ENCODE results near the gene TOMM22. TPM values are rescaled to one million over a fixed set of nuclear protein-coding genes. Genes with fewer than 3 reads are reported as not detected.
A peak's percentile ranks its signal among the peaks of the same experiment; 100 is the strongest.

TOMM22 gene
- total and polyA plus RNA-seq, 2 donors (not counting 3 experiments of a cell fraction or from before 2014, with no cell fraction given), result 62.3 to 98.8 TPM

DNA sequence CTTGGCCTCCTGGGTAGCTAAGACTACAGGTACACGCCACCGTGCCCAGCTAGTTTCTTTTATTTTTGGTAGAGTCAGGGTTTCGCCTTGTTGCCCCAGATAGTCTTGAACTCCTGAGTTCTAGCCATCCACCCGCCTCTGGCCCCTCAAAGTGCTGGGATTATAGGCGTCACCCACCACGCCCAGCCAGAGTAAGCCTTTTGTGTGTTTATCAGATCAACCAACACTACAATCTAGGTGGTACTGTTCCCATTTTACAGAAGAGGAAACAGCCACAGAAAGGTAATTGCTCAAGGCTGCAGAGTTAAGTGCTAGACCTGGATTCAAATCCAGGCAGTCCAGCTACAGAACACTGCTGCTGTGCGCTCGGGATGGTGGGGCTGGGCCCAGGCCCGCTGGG is 3.1 kb downstream of the TOMM22 start:
- H3K9me3 ChIP-seq (replicated peaks; ENCODE audit: control insufficient read depth, insufficient read depth, low read length), result no peaks in the 10 kb centered on the region
- H3K36me3 ChIP-seq (ENCODE audit: control insufficient read depth in 2 of 2, extremely low read depth in 1 of 2, insufficient read depth in 2 of 2, low read length in 2 of 2), result peaks cover 5 to 37% of the 10 kb centered on the region in 2 experiments
- TF ChIP-seq GATA2 (IDR thresholded peaks at IDR 0.05; ENCODE audit: insufficient read depth, insufficient read length, low read depth, low read length) (no peak), EZH2 (IDR thresholded peaks at IDR 0.05; ENCODE audit: borderline replicate concordance, low read depth, low read length, severe bottlenecking) (no peak), FOS (IDR thresholded peaks at IDR 0.05; ENCODE audit: borderline replicate concordance, insufficient read depth, low read length) (no peak)
- TF ChIP-seq, protein P1, sequence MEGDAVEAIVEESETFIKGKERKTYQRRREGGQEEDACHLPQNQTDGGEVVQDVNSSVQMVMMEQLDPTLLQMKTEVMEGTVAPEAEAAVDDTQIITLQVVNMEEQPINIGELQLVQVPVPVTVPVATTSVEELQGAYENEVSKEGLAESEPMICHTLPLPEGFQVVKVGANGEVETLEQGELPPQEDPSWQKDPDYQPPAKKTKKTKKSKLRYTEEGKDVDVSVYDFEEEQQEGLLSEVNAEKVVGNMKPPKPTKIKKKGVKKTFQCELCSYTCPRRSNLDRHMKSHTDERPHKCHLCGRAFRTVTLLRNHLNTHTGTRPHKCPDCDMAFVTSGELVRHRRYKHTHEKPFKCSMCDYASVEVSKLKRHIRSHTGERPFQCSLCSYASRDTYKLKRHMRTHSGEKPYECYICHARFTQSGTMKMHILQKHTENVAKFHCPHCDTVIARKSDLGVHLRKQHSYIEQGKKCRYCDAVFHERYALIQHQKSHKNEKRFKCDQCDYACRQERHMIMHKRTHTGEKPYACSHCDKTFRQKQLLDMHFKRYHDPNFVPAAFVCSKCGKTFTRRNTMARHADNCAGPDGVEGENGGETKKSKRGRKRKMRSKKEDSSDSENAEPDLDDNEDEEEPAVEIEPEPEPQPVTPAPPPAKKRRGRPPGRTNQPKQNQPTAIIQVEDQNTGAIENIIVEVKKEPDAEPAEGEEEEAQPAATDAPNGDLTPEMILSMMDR (IDR thresholded peaks at IDR 0.05; ENCODE audit: extremely low read depth in 1 of 2, insufficient read depth in 1 of 2, low read depth in 1 of 2, low read length in 2 of 2), result no peak
- no peak overlapping the region for H3K4me2 ChIP-seq (ENCODE audit: insufficient read depth, low read length)
- no peak overlapping the region for H3K27ac ChIP-seq (ENCODE audit: insufficient read depth, low read depth, low read length)
- FAIRE-seq (no peak), DNase-seq (ENCODE audit: low read depth, low spot score) (no peak)
- H3K79me2 ChIP-seq (ENCODE audit: control insufficient read depth, insufficient read depth, low read length), result peaks cover 17% of the 10 kb centered on the region
- POLR2A ChIA-PET, result no interaction called here
- intact Hi-C loops (cut with micrococcal nuclease) (loop anchor here (5.0 kb wide), 1 partner anchor 633 kb away; no protein-coding TSS in a partner anchor), dilution Hi-C loops (cut with MboI; ENCODE audit: extremely low pct_ligation_motif_present, low sequenced_read_pairs) (no loop called here)
- no peaks in the 10 kb centered on the region for H3K9me1 ChIP-seq (replicated peaks; ENCODE audit: control insufficient read depth, extremely low read depth, insufficient read depth, low read length)
- BruUV-seq (replicated peaks), result no TSS peak
- no peaks in the 10 kb centered on the region for H3K27me3 ChIP-seq (ENCODE audit: control insufficient read depth in 2 of 2, insufficient read depth in 2 of 2, low read length in 2 of 2)
- CTCF ChIA-PET, result interaction anchor here (4.3 kb wide), 1 partner anchor 12 kb away, joined by 59 read pairs; the partner anchor contains the start of gene JOSD1
- H4K20me1 ChIP-seq (replicated peaks; ENCODE audit: control insufficient read depth, extremely low read depth, insufficient read depth, low read length), result no peaks in the 10 kb centered on the region
- peaks cover 11% of the 10 kb centered on the region for H3K4me1 ChIP-seq (ENCODE audit: control insufficient read depth, extremely low read depth, insufficient read depth, low read length)
- H3K4me3 ChIP-seq (replicated peaks in 1 of 3; ENCODE audit: insufficient read depth in 1 of 3, low read depth in 1 of 3, low read length in 3 of 3), result no peak overlapping the region
- no peak overlapping the region for H3K9ac ChIP-seq (replicated peaks; ENCODE audit: extremely low read depth, insufficient read depth, low read length)
- no peak overlapping the region for H2AFZ ChIP-seq (ENCODE audit: low read depth, low read length)

DNA sequence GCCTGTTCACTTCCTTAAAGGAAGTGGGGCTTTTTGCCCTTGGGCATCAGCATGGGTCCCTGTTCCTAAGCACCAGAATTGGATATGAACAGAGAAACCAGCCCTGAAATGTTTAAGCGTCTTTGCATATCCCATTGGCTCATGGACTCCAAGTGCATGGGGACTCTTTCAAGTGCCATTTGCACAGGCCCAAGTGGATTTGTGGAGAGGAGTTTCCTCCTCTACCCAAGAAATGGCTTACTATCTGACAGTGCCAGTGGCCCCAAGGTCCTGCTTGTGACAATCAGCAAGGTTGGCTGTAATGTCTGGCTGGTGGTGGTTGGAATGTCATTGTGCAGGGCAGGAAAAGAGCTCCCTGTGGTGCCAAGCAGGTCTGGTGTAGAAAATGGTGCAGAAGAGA is 4.0 kb downstream of the TOMM22 start:
- Histone ChIP-seq H3K9ac (replicated peaks; ENCODE audit: extremely low read depth, insufficient read depth, low read length) (no peak overlapping the region), H3K9me1 (replicated peaks; ENCODE audit: control insufficient read depth, extremely low read depth, insufficient read depth, low read length) (no peaks in the 10 kb centered on the region), H3K27ac (ENCODE audit: insufficient read depth, low read depth, low read length) (no peak overlapping the region), H3K4me3 (replicated peaks in 1 of 3; ENCODE audit: insufficient read depth in 1 of 3, low read depth in 1 of 3, low read length in 3 of 3) (no peak overlapping the region), H3K79me2 (ENCODE audit: control insufficient read depth, insufficient read depth, low read length) (peaks cover 21% of the 10 kb centered on the region), H3K9me3 (replicated peaks; ENCODE audit: control insufficient read depth, insufficient read depth, low read length) (no peaks in the 10 kb centered on the region), H4K20me1 (replicated peaks; ENCODE audit: control insufficient read depth, extremely low read depth, insufficient read depth, low read length) (no peaks in the 10 kb centered on the region), H3K27me3 (ENCODE audit: control insufficient read depth in 2 of 2, insufficient read depth in 2 of 2, low read length in 2 of 2) (no peaks in the 10 kb centered on the region), H3K36me3 (ENCODE audit: control insufficient read depth in 2 of 2, extremely low read depth in 1 of 2, insufficient read depth in 2 of 2, low read length in 2 of 2) (peaks cover 5 to 37% of the 10 kb centered on the region in 2 experiments), H2AFZ (ENCODE audit: low read depth, low read length) (no peak overlapping the region), H3K4me2 (ENCODE audit: insufficient read depth, low read length) (no peak overlapping the region), H3K4me1 (ENCODE audit: control insufficient read depth, extremely low read depth, insufficient read depth, low read length) (peaks cover 11% of the 10 kb centered on the region)
- intact Hi-C loops (cut with micrococcal nuclease), result no loop called here
- TF ChIP-seq, protein P1 (IDR thresholded peaks at IDR 0.05; ENCODE audit: extremely low read depth in 1 of 2, insufficient read depth in 1 of 2, low read depth in 1 of 2, low read length in 2 of 2), result no peak
- TF ChIP-seq FOS (IDR thresholded peaks at IDR 0.05; ENCODE audit: borderline replicate concordance, insufficient read depth, low read length) (no peak), POLR2A (IDR thresholded peaks at IDR 0.05; ENCODE audit: low read depth, low read length) (no peak), JUN (IDR thresholded peaks at IDR 0.05; ENCODE audit: borderline replicate concordance, insufficient read depth, insufficient read length, low read depth) (no peak), MYC (IDR thresholded peaks at IDR 0.05; ENCODE audit: low read depth, low read length) (no peak), POLR2AphosphoS5 (IDR thresholded peaks at IDR 0.05; ENCODE audit: insufficient read depth, low read depth, low read length) (no peak), GATA2 (IDR thresholded peaks at IDR 0.05; ENCODE audit: insufficient read depth, insufficient read length, low read depth, low read length) (no peak), EZH2 (IDR thresholded peaks at IDR 0.05; ENCODE audit: borderline replicate concordance, low read depth, low read length, severe bottlenecking) (no peak)
- TF ChIP-seq, protein P2, sequence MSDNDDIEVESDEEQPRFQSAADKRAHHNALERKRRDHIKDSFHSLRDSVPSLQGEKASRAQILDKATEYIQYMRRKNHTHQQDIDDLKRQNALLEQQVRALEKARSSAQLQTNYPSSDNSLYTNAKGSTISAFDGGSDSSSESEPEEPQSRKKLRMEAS (IDR thresholded peaks at IDR 0.05; ENCODE audit: insufficient read depth, insufficient read length), result no peak
- DNase-seq (ENCODE audit: low read depth, low spot score) (no peak), FAIRE-seq (no peak)
- BruUV-seq (replicated peaks), result TSS peak; percentile 20
- CTCF ChIA-PET, result no interaction called here
- POLR2A ChIA-PET, result no interaction called here
- dilution Hi-C loops (cut with MboI; ENCODE audit: extremely low pct_ligation_motif_present, low sequenced_read_pairs), result no loop called here

Data from endothelial cell of umbilical vein (primary cell).